Glutamatergic neuron (in vitro differentiated cells): ENCODE results near the gene TMEM150C. TPM values are rescaled to one million over a fixed set of nuclear protein-coding genes. Genes with fewer than 3 reads are reported as not detected.

Source experiments
- DNase-seq: peaks from one replicate; pipeline ENCODE4 v3.0.0; 2022
- H3K27ac Mint-ChIP-seq: one replicate; pipeline ENCODE4 v1.8.0; 2020; ENCODE audit warnings: mild to moderate bottlenecking, mixed read lengths, inconsistent platforms; ENCODE audit not compliant: unreplicated experiment
- H3K27me3 Mint-ChIP-seq: one replicate; pipeline ENCODE4 v1.8.0; 2020; ENCODE audit warnings: mild to moderate bottlenecking, moderate library complexity, mixed read lengths, inconsistent platforms; ENCODE audit not compliant: unreplicated experiment
- H3K36me3 Mint-ChIP-seq: one replicate; pipeline ENCODE4 v1.8.0; 2020; ENCODE audit warnings: mild to moderate bottlenecking, mixed read lengths, inconsistent platforms; ENCODE audit not compliant: unreplicated experiment
- H3K4me1 Mint-ChIP-seq: one replicate; pipeline ENCODE4 v1.8.0; 2020; ENCODE audit warnings: mild to moderate bottlenecking, low read depth, mixed read lengths, inconsistent platforms; ENCODE audit not compliant: unreplicated experiment
- H3K4me3 Mint-ChIP-seq: one replicate; pipeline ENCODE4 v1.8.0; 2020; ENCODE audit warnings: mild to moderate bottlenecking, mixed read lengths, inconsistent platforms; ENCODE audit not compliant: unreplicated experiment
- H3K9me3 Mint-ChIP-seq: one replicate; pipeline ENCODE4 v1.8.0; 2020; ENCODE audit warnings: mild to moderate bottlenecking, moderate library complexity, mixed read lengths, inconsistent platforms; ENCODE audit not compliant: unreplicated experiment
- CTCF ChIP-seq: fragments of 200-600 bp; sonication (generic); IDR thresholded peaks from one replicate; pipeline ENCODE4 v1.5.0; 2021; ENCODE audit not compliant: partially characterized antibody, unreplicated experiment
- total RNA-seq: library from RNA; stranded (reverse); fragmentation: NEBNext Ultra II Directional; extraction: Animal tissue kit (Norgen Biotek cat#: 25700); gene quantifications from one replicate; pipeline ENCODE4 v1.2.1, GENCODE V29; 2021; ENCODE audit not compliant: unreplicated experiment

TMEM150C gene
- total RNA-seq, 1 donor from 2014 or later, result 5.1 TPM

DNA sequence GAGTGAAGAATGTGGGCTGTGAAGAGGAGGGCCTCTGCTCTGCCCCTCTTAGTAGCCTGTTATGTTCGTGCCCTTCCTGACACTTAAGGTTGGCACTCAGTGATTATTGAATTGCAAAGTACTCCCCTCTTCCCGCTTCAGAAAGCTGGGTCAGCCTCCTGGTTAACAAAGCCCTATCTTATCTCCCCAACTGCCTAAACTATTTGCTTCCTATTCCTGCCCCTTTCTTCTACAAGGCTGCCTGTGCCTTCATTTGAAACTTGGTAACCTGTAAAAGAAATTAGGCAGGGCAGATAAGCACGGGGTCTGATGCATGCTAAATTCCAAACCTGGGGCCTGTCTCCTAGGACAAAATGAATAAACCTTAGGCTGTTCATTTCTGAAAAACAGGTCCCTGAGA, 23.1 kb upstream of the TMEM150C start:
- Mint-ChIP-seq H3K27ac (no peak overlapping the region), H3K4me3 (no peak overlapping the region), H3K36me3 (no peaks in the 10 kb centered on the region), H3K9me3 (no peaks in the 10 kb centered on the region), H3K4me1 (peaks cover 4% of the 10 kb centered on the region), H3K27me3 (peaks cover 2% of the 10 kb centered on the region)
- DNase-seq, result no peak
- no peak for TF ChIP-seq CTCF

DNA sequence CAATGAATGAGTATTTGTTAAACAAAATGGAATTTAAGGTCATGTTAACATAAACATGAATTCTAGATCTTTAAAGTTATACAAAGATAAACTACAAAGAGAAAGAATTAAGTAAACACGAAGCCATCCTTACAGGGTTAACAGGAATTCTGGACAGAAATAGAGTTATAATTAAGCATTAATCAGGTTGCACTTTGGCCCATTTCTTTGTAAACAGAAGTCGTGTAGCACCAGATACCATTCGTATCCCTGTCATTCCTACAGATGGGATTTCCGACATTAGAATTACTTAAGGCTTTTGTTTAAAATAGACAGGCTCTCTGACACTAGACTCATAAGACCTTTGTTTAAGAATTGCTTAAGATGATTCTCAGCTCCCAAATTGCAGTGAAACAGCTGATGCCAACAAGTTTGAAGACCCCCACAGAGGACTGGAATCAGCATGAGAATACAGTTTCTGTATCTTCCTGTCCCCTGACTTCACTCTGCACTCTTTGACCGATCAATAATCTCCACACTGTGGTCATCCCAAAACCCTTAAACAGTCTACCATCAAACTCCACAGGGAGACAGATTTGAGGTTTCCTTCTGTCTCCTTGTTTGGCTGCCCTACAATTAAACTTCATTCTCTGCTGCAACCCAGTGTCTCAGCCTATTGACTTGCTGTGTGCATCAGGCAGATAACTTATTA, 22.3 kb upstream of the TMEM150C start:
- no peak for TF ChIP-seq CTCF

DNA sequence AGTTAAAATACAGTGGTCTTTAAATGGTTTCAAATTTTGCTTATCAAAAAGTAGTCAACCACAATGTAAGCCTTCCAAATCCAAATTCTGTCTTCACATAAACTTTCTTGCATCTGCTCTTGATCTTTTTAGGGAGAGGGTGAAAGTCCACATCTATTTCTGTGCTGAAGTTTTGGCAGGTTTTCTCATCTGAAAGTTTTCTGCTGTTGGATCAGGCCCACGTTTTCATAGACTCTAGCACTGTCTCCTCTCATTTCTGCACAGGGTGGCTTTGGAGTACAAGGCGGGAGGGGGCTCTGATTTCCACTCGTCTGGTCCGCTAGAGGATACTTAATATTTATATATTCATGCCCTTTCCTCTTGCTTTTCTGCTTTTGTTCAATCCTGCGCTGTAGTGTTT, 18.1 kb upstream of the TMEM150C start:
- Mint-ChIP-seq H3K36me3 (no peaks in the 10 kb centered on the region), H3K27me3 (no peaks in the 10 kb centered on the region), H3K4me1 (peaks cover 4% of the 10 kb centered on the region), H3K4me3 (no peak overlapping the region), H3K27ac (no peak overlapping the region), H3K9me3 (no peaks in the 10 kb centered on the region)
- DNase-seq, result no peak
- no peak for TF ChIP-seq CTCF

More for the DNA sequence above, 22.3 kb upstream of the TMEM150C start:
- Mint-ChIP-seq H3K4me1 (peaks cover 4% of the 10 kb centered on the region), H3K27me3 (peaks cover 2% of the 10 kb centered on the region), H3K9me3 (no peaks in the 10 kb centered on the region), H3K4me3 (no peak overlapping the region), H3K36me3 (no peaks in the 10 kb centered on the region), H3K27ac (no peak overlapping the region)
- DNase-seq, result no peak

GRCh38 chr4:82578935-82579334, 17.1 kb upstream of the TMEM150C start:
- no peak for DNase-seq
- Mint-ChIP-seq H3K27ac (no peak overlapping the region), H3K36me3 (no peaks in the 10 kb centered on the region), H3K9me3 (no peaks in the 10 kb centered on the region), H3K4me1 (no peaks in the 10 kb centered on the region), H3K4me3 (no peak overlapping the region), H3K27me3 (no peaks in the 10 kb centered on the region)
- TF ChIP-seq CTCF, result no peak

GRCh38 chr4:82577451-82577850, 15.7 kb upstream of the TMEM150C start:
- Mint-ChIP-seq H3K27ac (no peak overlapping the region), H3K9me3 (no peaks in the 10 kb centered on the region), H3K4me1 (no peaks in the 10 kb centered on the region), H3K27me3 (no peaks in the 10 kb centered on the region), H3K4me3 (no peak overlapping the region), H3K36me3 (no peaks in the 10 kb centered on the region)
- no peak for TF ChIP-seq CTCF
- DNase-seq, result no peak
